GM19438 (cell line): ENCODE data around the gene OR4K15.
"Not testable (repeated sequence)": the region's sequence is repeated elsewhere in the genome, so short reads cannot be mapped to it uniquely, and the experiment has no call there.

ENCODE experiments used
- ATAC-seq: cut with Tn5 transposase; IDR thresholded peaks from one replicate; pipeline ENCODE4 v1.9.1; 2021; ENCODE audit warnings: low read depth; ENCODE audit not compliant: unreplicated experiment

The OR4K15 gene, protein sequence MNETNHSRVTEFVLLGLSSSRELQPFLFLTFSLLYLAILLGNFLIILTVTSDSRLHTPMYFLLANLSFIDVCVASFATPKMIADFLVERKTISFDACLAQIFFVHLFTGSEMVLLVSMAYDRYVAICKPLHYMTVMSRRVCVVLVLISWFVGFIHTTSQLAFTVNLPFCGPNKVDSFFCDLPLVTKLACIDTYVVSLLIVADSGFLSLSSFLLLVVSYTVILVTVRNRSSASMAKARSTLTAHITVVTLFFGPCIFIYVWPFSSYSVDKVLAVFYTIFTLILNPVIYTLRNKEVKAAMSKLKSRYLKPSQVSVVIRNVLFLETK

DNA sequence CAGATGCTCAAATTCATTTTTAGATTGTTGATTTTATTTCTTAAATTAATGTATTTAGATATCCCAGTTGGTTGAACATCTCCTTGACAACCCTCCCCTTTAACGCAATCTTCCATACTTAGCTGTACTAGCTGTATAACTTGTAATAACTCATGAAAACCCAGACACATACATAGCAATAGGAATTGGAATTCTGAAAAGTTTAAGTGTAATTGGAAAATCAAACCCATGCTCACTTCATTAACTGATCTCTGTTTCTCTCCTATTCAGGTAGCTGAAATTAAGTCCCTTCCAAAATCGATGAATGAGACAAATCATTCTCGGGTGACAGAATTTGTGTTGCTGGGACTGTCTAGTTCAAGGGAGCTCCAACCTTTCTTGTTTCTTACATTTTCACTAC lies at the start of gene OR4K15:
Gene OR4K15 (plus strand): TSS at position 301 of the 400 bp plus-strand sequence. CDS start 0 bp downstream, at position 301.
- ATAC-seq: no peak

DNA sequence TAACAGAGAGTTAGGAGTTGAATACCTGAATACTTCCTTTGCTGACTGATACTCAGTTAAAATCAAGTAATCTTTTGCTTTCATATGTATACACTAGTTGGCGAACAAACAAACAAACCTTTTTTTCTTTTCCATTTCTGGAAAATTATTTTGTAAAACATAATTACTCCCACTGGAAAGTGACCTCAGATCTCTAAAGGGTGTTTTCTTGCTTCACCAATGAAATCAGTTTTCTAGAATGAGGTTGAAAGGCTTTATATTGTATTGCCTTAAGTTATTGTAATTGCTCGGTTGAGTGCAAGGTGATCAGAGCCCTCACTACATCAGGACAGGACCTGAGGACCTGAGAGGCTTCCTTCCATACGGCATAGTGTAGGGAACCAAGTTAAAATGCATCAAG lies 44.8 kb upstream of the OR4K15 start, which contains the start of gene OR4K1:
Gene OR4K1 (plus strand): TSS at position 301 of the 400 bp plus-strand sequence. CDS start 4,750 bp downstream, outside the sequence.
- no peak for ATAC-seq

DNA sequence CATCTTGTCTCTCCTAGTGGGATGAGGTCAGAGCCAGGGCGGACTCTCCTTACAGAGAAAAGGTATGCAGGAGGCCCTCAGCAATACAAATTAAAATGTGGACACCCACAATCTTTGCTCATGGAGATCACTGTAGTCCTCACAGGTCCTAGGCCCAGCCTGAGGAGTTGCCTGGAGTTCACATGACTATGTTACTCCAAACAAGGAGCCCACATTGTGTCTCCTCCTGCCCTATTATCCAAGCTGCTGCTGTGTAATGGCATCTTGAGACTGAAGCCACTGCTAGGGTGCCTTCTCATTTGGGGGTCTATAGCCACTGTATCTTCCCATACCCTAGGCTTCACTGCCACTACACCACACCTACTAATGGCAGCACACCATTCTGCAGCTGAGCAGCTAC lies 33.7 kb upstream of the OR4K15 start:
- ATAC-seq: no peak

DNA sequence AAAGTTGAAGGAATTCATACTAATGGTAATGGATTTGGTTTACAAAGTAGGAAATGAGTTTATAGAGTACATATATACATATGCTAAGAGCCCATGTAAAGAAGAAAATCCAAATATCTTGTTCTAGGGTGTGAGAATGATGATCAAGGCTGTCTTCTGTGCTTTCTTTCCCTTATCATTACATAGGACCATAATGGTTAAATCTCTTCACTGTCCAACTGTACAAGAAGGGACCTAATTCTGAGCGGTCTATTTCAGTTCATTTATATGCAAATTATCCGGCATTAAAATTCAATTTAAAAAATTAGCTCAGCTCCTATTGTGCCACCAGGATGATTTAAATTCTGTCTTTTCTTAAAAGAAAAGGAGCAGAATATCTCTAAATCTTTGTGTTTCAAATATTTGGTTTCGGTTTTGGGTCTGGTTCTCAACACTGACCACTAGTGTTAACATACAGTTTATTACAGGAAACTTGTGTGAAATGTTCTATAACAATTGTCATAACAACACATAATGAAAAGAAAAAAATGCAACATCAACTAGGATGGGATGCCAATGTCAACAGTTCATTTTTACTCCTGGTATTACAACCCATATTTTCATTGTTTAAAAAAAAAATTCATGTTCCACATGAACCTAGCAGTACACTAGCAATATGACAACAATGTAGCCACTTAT lies 27.8 kb upstream of the OR4K15 start:
- no peak for ATAC-seq

DNA sequence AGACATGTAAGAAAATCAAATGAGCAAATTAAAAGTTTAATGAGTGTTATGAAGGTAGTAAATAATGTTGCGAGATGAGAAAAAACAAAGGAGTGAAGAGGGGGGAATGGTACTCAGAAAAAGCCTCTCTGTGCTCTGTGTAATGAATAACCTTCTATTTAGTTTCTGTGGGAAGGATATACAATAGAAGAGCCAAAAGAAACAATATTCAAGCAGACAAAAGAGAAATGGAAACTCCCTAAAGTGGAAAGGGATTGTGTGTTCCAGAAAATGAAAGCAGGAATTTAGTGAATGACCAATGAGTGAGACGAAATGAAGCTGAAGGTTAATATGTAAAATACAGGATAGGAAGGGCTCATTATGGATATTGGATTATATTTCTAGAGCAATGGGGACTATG lies 26.2 kb upstream of the OR4K15 start:
- ATAC-seq: no peak

DNA sequence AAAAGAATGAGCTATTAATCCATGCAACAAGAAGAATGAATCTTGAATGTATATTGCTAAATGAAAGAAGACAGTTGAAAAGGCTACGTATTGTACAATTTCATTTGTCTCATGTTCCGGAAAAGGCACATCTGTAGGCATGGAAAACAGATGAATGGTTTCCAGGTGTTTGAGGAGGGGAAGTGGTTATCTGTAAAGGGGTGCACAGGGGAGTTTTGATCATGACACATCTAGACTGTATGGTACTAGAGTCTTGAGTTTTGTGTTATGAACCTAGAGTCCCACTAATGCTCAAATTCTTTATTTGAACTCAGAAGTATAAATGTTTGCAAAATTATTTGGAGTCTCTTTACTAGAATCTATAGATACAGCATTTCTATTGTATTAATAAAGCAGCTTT lies 5.7 kb upstream of the OR4K15 start:
- not testable (repeated sequence) for ATAC-seq

DNA sequence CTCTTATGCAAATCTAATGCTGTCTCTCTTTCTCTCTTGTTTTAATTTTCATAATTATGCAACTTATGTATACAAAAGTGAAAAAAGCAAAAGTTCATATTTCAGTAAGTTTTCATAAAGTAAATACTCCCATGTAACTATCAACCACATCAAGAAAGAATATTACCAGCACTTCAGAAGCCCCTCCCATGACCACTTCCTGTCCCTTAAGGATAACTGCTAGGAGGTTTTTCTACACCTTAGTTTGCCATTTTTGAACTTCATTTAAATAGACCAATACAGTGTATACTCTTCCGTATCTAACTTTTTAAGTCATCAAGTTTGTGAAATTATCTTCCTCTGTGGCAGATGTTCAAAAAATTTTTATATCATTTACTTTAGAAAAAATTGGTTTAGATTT lies 547 bp upstream of the OR4K15 start:
- ATAC-seq: no peak

DNA sequence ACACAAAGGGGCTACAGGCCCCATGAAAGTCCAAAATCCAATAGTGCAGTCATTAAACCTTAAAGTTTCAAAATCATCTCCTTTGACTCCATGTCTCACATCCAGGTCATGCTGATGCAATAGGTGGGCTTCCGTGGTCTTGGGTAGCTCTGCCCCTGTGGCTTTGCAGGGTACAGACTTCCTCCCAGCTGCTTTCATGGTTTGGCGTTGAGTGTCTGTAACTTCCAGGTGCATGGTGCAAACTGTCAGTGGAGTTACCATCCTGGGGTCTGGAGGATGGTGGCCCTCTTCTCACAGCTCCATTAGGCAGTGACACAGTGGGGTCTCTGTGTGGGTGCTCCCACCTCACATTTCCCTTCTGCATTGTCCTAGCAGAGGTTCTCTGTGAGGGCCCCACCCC lies 18.0 kb downstream of the OR4K15 start:
- ATAC-seq: no peak

DNA sequence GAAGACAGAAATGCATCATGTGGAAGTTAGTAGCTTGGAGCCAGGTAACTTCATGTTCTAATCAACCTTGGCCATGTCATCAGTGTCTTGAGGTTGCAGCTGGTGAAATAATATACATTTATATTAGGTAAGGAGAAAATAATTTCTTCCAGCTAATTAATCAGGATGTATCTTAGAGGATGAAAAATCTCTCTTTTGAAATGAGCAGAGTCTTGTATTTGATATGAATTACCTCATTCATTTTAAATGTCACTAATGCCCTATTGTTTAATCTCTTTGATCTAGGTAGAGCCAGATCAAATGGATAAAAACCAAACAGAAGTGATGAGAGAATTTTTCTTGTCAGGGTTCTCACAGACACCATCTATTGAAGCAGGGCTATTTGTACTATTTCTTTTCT lies 26.5 kb downstream of the OR4K15 start, which contains the start of gene OR4Q2:
Gene OR4Q2 (plus strand): TSS at position 301 of the 400 bp plus-strand sequence.
- no peak for ATAC-seq

DNA sequence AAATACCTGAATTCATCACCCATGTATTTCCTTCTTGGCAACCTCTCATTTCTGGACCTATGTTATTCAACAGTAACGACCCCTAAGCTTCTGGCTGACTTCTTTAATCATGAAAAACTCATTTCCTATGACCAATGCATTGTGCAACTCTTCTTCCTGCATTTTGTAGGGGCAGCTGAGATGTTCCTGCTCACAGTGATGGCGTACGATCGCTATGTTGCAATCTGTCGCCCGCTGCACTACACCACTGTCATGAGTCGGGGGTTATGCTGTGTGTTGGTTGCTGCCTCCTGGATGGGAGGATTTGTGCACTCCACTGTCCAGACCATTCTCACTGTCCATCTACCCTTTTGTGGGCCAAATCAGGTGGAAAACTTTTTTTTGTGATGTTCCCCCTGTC lies 26.9 kb downstream of the OR4K15 start:
- no peak for ATAC-seq

DNA sequence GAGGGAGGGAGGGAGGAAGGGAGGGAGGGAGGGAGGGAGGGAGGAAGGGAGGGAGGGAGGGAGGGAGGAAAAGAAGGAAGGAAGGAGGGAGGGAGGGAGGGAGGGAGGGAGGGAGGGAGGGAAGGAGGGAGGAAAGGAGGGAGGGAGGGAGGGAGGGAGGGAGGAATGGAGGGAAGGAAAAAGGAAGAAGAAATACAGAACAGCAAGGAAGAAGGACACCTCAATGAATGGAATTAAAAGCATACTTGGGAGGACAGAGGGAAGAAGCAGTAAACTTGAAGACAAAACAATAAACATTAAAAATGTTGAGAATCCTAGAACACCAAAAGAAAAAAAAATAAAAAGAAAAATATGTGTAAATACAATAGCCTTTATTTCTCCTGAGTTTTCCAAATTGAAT lies 32.8 kb downstream of the OR4K15 start:
- no peak for ATAC-seq

DNA sequence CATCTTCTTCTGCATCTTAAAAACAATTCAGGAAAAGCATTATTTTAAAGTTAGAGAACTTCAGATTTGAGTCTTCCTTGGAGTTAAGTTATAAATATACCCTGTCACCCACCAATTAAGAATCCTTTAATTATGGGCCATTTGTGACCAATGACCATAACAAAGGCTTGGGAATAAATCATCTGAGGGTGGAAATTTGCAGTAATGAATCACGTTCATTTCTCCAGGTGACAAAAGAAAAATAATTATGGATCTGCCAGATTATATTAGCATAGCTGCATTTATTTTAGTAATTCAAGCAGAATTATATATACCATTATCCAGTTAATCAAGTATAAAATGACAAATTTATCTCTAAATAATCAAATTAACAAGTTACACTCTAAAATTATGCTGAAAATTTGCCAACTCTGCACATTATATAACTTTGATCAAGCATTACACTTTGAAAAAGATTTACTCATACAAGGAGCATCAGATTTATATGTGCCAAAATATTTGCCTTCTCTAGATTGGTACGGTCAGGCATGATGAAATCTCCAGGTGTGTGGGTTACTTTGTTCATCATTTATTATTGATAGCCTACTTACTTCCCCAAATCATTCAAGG lies 44.0 kb downstream of the OR4K15 start, which contains the start of gene OR4K14:
Gene OR4K14 (minus strand): TSS at position 51 of the 609 bp plus-strand sequence. CDS start 4,114 bp downstream, outside the sequence.
- no peak for ATAC-seq
